OCI-LY3 (cell line): ENCODE measurements around the gene TEX50.
"Not testable (repeated sequence)": the region's sequence is repeated elsewhere in the genome, so short reads cannot be mapped to it uniquely, and the experiment has no call there.

Experiments used
- EZH2phosphoT487 ChIP-seq: fragments of 200-600 bp; shearing (Covaris generic); IDR thresholded peaks from 2 replicates; pipeline ENCODE4 v1.6.1; 2018; ENCODE audit warnings: antibody characterized with exemption, mixed run types, low read depth
- TF ChIP-seq, protein P1 (sequence below): fragments of 200-600, 300-600 bp; sonication (generic); IDR thresholded peaks from 2 replicates; pipeline ENCODE4 v1.5.1; 2014; ENCODE audit warnings: antibody characterized with exemption, low read length, low read depth

DNA sequence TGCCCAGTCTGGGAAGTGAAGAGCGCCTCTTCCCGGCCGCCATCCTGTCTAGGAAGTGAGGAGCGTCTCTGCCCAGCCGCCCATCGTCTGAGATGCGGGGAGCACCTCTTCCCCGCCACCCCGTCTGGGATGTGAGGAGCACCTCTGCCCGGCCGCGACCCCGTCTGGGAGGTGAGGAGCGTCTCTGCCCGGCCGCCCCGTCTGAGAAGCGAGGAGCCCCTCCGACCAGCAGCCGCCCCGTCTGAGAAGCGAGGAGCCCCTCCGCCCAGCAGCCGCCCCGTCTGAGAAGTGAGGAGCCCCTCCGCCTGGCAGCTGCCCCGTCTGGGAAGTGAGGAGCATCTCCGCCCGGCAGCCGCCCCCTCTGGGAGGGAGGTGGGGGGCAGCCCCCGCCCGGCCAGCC is 22.1 kb upstream of the TEX50 start:
- TF ChIP-seq, protein P1, sequence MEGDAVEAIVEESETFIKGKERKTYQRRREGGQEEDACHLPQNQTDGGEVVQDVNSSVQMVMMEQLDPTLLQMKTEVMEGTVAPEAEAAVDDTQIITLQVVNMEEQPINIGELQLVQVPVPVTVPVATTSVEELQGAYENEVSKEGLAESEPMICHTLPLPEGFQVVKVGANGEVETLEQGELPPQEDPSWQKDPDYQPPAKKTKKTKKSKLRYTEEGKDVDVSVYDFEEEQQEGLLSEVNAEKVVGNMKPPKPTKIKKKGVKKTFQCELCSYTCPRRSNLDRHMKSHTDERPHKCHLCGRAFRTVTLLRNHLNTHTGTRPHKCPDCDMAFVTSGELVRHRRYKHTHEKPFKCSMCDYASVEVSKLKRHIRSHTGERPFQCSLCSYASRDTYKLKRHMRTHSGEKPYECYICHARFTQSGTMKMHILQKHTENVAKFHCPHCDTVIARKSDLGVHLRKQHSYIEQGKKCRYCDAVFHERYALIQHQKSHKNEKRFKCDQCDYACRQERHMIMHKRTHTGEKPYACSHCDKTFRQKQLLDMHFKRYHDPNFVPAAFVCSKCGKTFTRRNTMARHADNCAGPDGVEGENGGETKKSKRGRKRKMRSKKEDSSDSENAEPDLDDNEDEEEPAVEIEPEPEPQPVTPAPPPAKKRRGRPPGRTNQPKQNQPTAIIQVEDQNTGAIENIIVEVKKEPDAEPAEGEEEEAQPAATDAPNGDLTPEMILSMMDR: not testable (repeated sequence)
- TF ChIP-seq EZH2phosphoT487: not testable (repeated sequence)
